Endodermal cell (in vitro differentiated cells): ENCODE data around the gene SETD4. TPM values are rescaled to one million over a fixed set of nuclear protein-coding genes. Genes with fewer than 3 reads are reported as not detected.

Source experiments
- DNase-seq: peaks from one replicate; pipeline ENCODE4 v3.0.0-alpha.2; 2017
- H3K27ac ChIP-seq: 2 replicates; pipeline ENCODE4 v1.5.1; 2013; ENCODE audit warnings: mild to moderate bottlenecking, low read depth, low read length, moderate library complexity
- H3K27me3 ChIP-seq: 2 replicates; pipeline ENCODE4 v1.6.1; 2013; ENCODE audit warnings: mild to moderate bottlenecking, low read length, moderate library complexity; ENCODE audit not compliant: insufficient read depth, control insufficient read depth, poor library complexity, severe bottlenecking
- H3K36me3 ChIP-seq: 2 replicates; pipeline ENCODE4 v1.7.0; 2013; ENCODE audit warnings: mild to moderate bottlenecking, low read length, moderate library complexity; ENCODE audit not compliant: control insufficient read depth, insufficient read depth
- H3K4me1 ChIP-seq: one replicate; pipeline ENCODE4 v1.7.0; 2013; ENCODE audit warnings: low read length; ENCODE audit not compliant: control insufficient read depth, insufficient read depth
- H3K4me3 ChIP-seq: 2 replicates; pipeline ENCODE4 v1.5.1; 2013; ENCODE audit warnings: mild to moderate bottlenecking, low read length, moderate library complexity
- H3K9ac ChIP-seq: 2 replicates; pipeline ENCODE4 v1.6.1; 2013; ENCODE audit warnings: mild to moderate bottlenecking, low read length, moderate library complexity; ENCODE audit not compliant: poor library complexity, severe bottlenecking; ENCODE audit errors: extremely low read depth
- H3K9me3 ChIP-seq: 2 replicates; pipeline ENCODE4 v1.6.1; 2013; ENCODE audit warnings: mild to moderate bottlenecking, low read length, moderate library complexity; ENCODE audit not compliant: control insufficient read depth
- H3K27ac Mint-ChIP-seq: 2 replicates; pipeline ENCODE4 v1.8.0; 2020; ENCODE audit warnings: mixed read lengths
- H3K27me3 Mint-ChIP-seq: 2 replicates; pipeline ENCODE4 v1.8.0; 2021; ENCODE audit warnings: mild to moderate bottlenecking, mixed read lengths; ENCODE audit not compliant: insufficient read depth
- H3K36me3 Mint-ChIP-seq: 2 replicates; pipeline ENCODE4 v1.8.0; 2020; ENCODE audit warnings: low read depth, mixed read lengths
- H3K4me1 Mint-ChIP-seq: 2 replicates; pipeline ENCODE4 v1.8.0; 2020; ENCODE audit warnings: mixed read lengths
- H3K4me3 Mint-ChIP-seq: 2 replicates; pipeline ENCODE4 v1.8.0; 2020; ENCODE audit warnings: mild to moderate bottlenecking, moderate library complexity, mixed read lengths
- H3K9me3 Mint-ChIP-seq: 2 replicates; pipeline ENCODE4 v1.8.0; 2020; ENCODE audit warnings: mild to moderate bottlenecking, mixed read lengths
- WGBS, 2 experiments: methylation state at CpG; one replicate each; pipeline versions ENCODE4 v1.1.5 to v1.1.7; 2013; ENCODE audit warnings: missing lambda C conversion rate in 2 of 2, mixed read lengths in 1 of 2; ENCODE audit not compliant: insufficient coverage in 1 of 2, insufficient read length in 1 of 2; 5-methylcytosine and 5-hydroxymethylcytosine counted together
- total RNA-seq, 2 donors: library from RNA; stranded (reverse); fragmentation: NEBNext Ultra II Directional in 1 of 2; extraction: Animal tissue kit (Norgen Biotek cat#: 25700) in 1 of 2; gene quantifications; 2 replicates in 1 of 2; 3 replicates in 1 of 2; pipeline ENCODE4 v1.2.1, GENCODE V29; 2021
- TF ChIP-seq, protein P1 (sequence below): fragments of 200-600 bp; sonication (generic); conservative IDR thresholded peaks from 2 replicates; pipeline ENCODE4 v1.5.0; 2021; ENCODE audit warnings: antibody characterized with exemption, mild to moderate bottlenecking

The SETD4 gene
- total RNA-seq, 2 donors from 2014 or later, result 27.8 to 31.9 TPM

DNA sequence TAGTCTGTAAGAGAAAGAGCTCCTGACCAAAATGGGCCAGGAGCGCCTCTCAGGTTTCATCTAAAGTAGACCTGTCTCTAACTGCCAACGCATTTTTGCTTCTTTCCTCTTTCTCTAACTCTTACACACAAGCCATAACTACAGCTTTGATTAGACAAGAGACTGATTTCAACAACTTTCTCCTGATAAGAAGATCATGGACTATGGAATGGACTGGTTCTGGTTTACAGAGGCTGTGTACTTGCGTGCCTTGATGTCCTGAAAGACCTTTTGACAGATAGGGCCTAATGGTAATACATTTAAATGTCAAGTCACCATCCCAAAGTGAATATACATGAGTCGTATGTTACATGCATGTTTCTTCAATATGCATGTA lies 3.7 kb upstream of the SETD4 start:
- Mint-ChIP-seq H3K4me3 (no peak overlapping the region), H3K36me3 (peaks cover 4% of the 10 kb centered on the region), H3K27ac (no peak overlapping the region), H3K9me3 (peaks cover 12% of the 10 kb centered on the region), H3K27me3 (peaks cover 5% of the 10 kb centered on the region), H3K4me1 (no peaks in the 10 kb centered on the region)
- Histone ChIP-seq H3K4me1 (no peaks in the 10 kb centered on the region), H3K27me3 (no peaks in the 10 kb centered on the region), H3K27ac (no peak overlapping the region), H3K9me3 (peaks cover 18% of the 10 kb centered on the region), H3K4me3 (no peak overlapping the region), H3K36me3 (no peaks in the 10 kb centered on the region), H3K9ac (no peak overlapping the region)
- WGBS, 2 experiments, result 93 to 95% methylated on average over 3 to 4 of the region's 4 CpGs
- TF ChIP-seq, protein P1, sequence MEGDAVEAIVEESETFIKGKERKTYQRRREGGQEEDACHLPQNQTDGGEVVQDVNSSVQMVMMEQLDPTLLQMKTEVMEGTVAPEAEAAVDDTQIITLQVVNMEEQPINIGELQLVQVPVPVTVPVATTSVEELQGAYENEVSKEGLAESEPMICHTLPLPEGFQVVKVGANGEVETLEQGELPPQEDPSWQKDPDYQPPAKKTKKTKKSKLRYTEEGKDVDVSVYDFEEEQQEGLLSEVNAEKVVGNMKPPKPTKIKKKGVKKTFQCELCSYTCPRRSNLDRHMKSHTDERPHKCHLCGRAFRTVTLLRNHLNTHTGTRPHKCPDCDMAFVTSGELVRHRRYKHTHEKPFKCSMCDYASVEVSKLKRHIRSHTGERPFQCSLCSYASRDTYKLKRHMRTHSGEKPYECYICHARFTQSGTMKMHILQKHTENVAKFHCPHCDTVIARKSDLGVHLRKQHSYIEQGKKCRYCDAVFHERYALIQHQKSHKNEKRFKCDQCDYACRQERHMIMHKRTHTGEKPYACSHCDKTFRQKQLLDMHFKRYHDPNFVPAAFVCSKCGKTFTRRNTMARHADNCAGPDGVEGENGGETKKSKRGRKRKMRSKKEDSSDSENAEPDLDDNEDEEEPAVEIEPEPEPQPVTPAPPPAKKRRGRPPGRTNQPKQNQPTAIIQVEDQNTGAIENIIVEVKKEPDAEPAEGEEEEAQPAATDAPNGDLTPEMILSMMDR, result no peak
- no peak for DNase-seq

DNA sequence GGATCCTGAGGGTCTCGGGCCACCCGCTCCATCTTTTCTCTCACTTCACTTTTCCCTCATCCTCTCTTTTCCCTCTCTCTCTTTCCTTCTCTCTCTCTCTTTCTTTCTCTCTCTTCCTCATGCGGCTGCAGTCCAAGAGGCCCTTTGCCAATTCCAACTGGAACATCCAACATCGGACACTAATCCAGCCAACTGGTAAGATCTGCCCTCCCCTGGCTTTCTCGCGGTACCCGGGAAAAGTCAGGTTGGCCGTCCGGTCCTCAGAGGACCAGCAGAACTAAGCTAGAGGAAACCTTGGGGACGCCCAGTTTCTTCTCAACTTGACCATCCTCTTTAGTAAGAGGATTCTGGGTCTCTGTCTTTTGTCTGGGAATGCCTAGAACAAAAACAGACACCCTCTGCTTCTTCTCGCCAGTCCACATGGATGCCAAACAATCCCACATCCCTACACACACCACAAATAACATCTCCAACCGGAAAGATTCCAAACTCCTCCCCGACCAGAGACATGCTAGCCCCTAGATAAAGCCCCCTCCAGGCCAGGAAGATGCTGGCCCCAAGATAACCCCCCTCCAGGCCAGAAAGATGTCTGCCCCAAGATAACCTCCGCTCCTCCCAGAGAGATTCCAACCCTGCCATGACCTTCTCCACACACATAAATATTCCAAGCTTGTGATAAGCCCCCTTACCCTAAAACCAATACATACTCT lies 3.2 kb upstream of the SETD4 start:
- no peak for DNase-seq
- peaks cover 3% of the 10 kb centered on the region for H3K36me3 Mint-ChIP-seq
- peaks cover 7% of the 10 kb centered on the region for H3K9me3 Mint-ChIP-seq
- Histone ChIP-seq H3K9me3 (peaks cover 13% of the 10 kb centered on the region), H3K27ac (no peak overlapping the region), H3K4me1 (no peaks in the 10 kb centered on the region), H3K4me3 (no peak overlapping the region), H3K9ac (no peak overlapping the region), H3K36me3 (peaks cover 3% of the 10 kb centered on the region), H3K27me3 (no peaks in the 10 kb centered on the region)
- H3K4me1 Mint-ChIP-seq, result no peaks in the 10 kb centered on the region
- WGBS, 2 experiments, result 93 to 97% methylated on average over 10 to 14 of the region's 14 CpGs
- no peak overlapping the region for H3K4me3 Mint-ChIP-seq
- peaks cover 2% of the 10 kb centered on the region for H3K27me3 Mint-ChIP-seq
- H3K27ac Mint-ChIP-seq, result no peak overlapping the region
- TF ChIP-seq, protein P1, result no peak

- Histone ChIP-seq H3K4me3 (no peak overlapping the region), H3K4me1 (no peaks in the 10 kb centered on the region), H3K9me3 (no peaks in the 10 kb centered on the region), H3K9ac (no peak overlapping the region), H3K36me3 (peaks cover 24% of the 10 kb centered on the region), H3K27me3 (no peaks in the 10 kb centered on the region), H3K27ac (no peak overlapping the region)
- H3K27me3 Mint-ChIP-seq, result peaks cover 2% of the 10 kb centered on the region
- no peaks in the 10 kb centered on the region for H3K9me3 Mint-ChIP-seq
- no peaks in the 10 kb centered on the region for H3K4me1 Mint-ChIP-seq
- TF ChIP-seq, protein P1, result no peak
- H3K27ac Mint-ChIP-seq, result no peak overlapping the region
- peaks cover 22% of the 10 kb centered on the region for H3K36me3 Mint-ChIP-seq
- WGBS, 2 experiments, result 97% methylated on average over 2 of the region's 2 CpGs; no CpG with 5 or more reads in 1 of the 2 experiments
- no peak for DNase-seq
- H3K4me3 Mint-ChIP-seq, result no peak overlapping the region
Observed at GRCh38 chr21:36061445-36061844, 1.1 kb upstream of the SETD4 start.
